ENCODE data around the gene PHAX. TPM values are rescaled to one million over a fixed set of nuclear protein-coding genes. Genes with fewer than 3 reads are reported as not detected.
A peak's percentile ranks its signal among the peaks of the same experiment; 100 is the strongest.

Gene PHAX
- total and polyA plus RNA-seq, 9 donors = 33.1 to 55.7 (median 44.1) TPM

DNA sequence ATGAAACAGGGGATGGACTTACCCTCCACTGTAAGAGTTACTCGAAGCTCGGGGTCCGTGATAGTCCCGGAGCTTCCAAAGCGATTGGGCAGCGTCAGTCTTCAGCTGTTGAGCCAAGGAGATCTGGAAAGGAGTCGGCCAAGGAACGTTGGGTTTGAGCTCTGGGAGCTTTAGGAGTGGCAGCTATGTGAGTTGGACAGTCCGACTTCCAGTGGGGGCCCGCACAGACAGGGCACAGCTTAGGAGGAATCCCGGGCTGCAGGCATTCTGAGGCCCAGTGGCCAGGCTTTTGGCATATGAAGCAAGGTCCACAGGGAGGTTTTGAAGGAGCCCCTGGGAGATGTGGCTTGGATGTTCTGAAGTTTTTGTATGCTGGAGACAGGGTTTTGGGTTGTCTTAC, 72.7 kb downstream of the PHAX start:
- WGBS (ENCODE audit: insufficient coverage) = 66% methylated on average over 9 of the region's 11 CpGs
- Histone ChIP-seq H3K9me3 (replicated peaks; ENCODE audit: control insufficient read depth, low read depth, low read length) (peaks cover 2% of the 10 kb centered on the region), H3K4me1 (ENCODE audit: control insufficient read depth, insufficient read depth, low read length) (no peaks in the 10 kb centered on the region), H3K36me3 (ENCODE audit: control insufficient read depth, insufficient read depth, low read length) (no peaks in the 10 kb centered on the region), H3K4me3 (ENCODE audit: low read length) (no peak overlapping the region), H3K27me3 (ENCODE audit: control insufficient read depth, insufficient read depth, low read length) (no peaks in the 10 kb centered on the region), H3K27ac (ENCODE audit: low read length) (no peak overlapping the region)
- DNase-seq = no peak

DNA sequence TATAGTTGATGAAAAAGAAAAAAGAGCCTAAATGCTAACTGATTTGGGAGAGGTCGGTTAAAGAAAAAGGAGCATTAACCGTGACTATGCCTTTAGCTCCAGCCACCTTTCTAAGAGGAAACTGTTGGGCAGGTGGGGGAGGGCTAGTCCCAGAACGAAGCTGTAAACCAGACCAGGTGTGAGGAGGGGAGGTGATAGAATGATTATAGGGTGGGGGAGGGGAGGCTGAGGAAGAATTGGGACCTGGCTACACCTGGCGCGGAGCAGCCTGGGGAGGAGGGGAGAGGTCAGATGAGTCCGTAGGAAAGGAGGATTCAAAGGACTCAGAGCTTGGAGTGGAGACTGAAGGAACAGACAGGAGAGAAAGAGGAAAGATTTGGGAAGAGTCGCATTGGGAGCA, 73.4 kb downstream of the PHAX start:
- WGBS (ENCODE audit: insufficient coverage) = 45% methylated on average over 7 of the region's 7 CpGs
- Histone ChIP-seq H3K27ac (ENCODE audit: low read length) (no peak overlapping the region), H3K36me3 (ENCODE audit: control insufficient read depth, insufficient read depth, low read length) (no peaks in the 10 kb centered on the region), H3K4me1 (ENCODE audit: control insufficient read depth, insufficient read depth, low read length) (no peaks in the 10 kb centered on the region), H3K27me3 (ENCODE audit: control insufficient read depth, insufficient read depth, low read length) (no peaks in the 10 kb centered on the region), H3K4me3 (ENCODE audit: low read length) (no peak overlapping the region), H3K9me3 (replicated peaks; ENCODE audit: control insufficient read depth, low read depth, low read length) (peaks cover 2% of the 10 kb centered on the region)
- no peak for DNase-seq

DNA sequence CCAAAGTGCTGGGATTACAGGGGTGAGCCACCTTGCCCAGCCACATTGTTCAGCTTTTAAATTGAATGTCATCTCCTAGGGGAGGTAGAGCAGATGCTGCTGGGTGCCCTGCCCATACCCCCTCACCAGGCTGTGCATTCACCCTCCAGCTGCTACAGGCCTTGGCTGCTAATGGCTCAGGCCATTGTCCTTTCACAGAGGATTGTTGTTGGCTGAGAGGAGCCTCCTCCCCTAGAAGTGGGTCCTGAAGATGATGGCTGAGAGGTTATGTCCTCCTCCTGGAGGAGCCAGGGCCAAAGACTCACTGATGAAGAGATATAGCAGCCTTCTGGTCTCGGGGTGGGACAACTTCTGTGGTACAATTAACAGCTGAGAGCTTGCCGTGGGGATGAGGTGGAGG, 74.6 kb downstream of the PHAX start:
- H3K4me3 ChIP-seq (ENCODE audit: low read length) = no peak overlapping the region
- no peaks in the 10 kb centered on the region for H3K9me3 ChIP-seq (replicated peaks; ENCODE audit: control insufficient read depth, low read depth, low read length)
- no CpG with 5 or more reads among the region's 2 CpGs for WGBS (ENCODE audit: insufficient coverage)
- DNase-seq = no peak
- peaks cover 4% of the 10 kb centered on the region for H3K4me1 ChIP-seq (ENCODE audit: control insufficient read depth, insufficient read depth, low read length)
- no peaks in the 10 kb centered on the region for H3K36me3 ChIP-seq (ENCODE audit: control insufficient read depth, insufficient read depth, low read length)
- no peaks in the 10 kb centered on the region for H3K27me3 ChIP-seq (ENCODE audit: control insufficient read depth, insufficient read depth, low read length)
- no peak overlapping the region for H3K27ac ChIP-seq (ENCODE audit: low read length)

DNA sequence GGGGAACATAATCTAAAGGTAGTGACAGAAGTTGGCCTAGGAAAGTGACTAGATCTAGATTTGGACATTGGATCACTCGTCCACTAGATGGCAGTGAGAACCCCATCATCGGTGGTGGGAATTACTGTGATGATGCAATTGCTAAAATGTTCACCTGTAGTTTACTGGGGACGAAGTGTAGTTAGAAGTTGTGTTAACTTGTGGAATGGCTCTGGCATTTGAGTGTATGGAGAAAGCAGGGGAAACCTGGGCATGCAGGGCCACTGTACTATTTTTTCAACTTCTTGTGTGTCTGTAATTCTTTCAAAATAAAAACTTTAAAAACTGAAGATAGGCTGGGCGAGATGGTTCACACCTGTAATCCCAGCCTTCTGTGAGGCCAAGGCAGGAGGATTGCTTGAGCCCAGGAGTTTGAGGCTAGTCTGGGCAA, 75.5 kb downstream of the PHAX start:
- DNase-seq = peak; percentile 74
- no peaks in the 10 kb centered on the region for H3K27me3 ChIP-seq (ENCODE audit: control insufficient read depth, insufficient read depth, low read length)
- no peak overlapping the region for H3K27ac ChIP-seq (ENCODE audit: low read length)
- H3K36me3 ChIP-seq (ENCODE audit: control insufficient read depth, insufficient read depth, low read length) = no peaks in the 10 kb centered on the region
- 5% methylated on average over 3 of the region's 4 CpGs for WGBS (ENCODE audit: insufficient coverage)
- peaks cover 6% of the 10 kb centered on the region for H3K4me1 ChIP-seq (ENCODE audit: control insufficient read depth, insufficient read depth, low read length)
- H3K4me3 ChIP-seq (ENCODE audit: low read length) = no peak overlapping the region
- no peaks in the 10 kb centered on the region for H3K9me3 ChIP-seq (replicated peaks; ENCODE audit: control insufficient read depth, low read depth, low read length)

Other genes with a start within 250 kb of the PHAX start
- 8.0 TPM for gene GRAMD2B, start 177.5 kb upstream of the PHAX start, total RNA-seq
- 10 to 100 TPM in 3 of 8 donors, 1 to 10 TPM in 5; 6.5 to 13.9 (median 9.6) TPM for gene GRAMD2B, start 177.5 kb upstream of the PHAX start, polyA plus RNA-seq (ENCODE audit: insufficient read depth in 1 of 8, insufficient read length in 8 of 8, low replicate concordance in 1 of 8)
- 22.7 TPM for gene ALDH7A1, start 5.7 kb upstream of the PHAX start, total RNA-seq
- 10 to 100 TPM; 48.7 to 65.1 (median 55.8) TPM for gene ALDH7A1, start 5.7 kb upstream of the PHAX start, polyA plus RNA-seq (ENCODE audit: insufficient read depth in 1 of 8, insufficient read length in 8 of 8, low replicate concordance in 1 of 8)
- gene LMNB1, start 176.2 kb downstream of the PHAX start, total RNA-seq = 32.4 TPM
- 10 to 100 TPM; 42.2 to 78.7 (median 57.1) TPM for gene LMNB1, start 176.2 kb downstream of the PHAX start, polyA plus RNA-seq (ENCODE audit: insufficient read depth in 1 of 8, insufficient read length in 8 of 8, low replicate concordance in 1 of 8)

Measured in muscle of leg (tissue), 11 donors.